ENCODE measurements around the gene HOXC4.

The HOXC4 gene

DNA sequence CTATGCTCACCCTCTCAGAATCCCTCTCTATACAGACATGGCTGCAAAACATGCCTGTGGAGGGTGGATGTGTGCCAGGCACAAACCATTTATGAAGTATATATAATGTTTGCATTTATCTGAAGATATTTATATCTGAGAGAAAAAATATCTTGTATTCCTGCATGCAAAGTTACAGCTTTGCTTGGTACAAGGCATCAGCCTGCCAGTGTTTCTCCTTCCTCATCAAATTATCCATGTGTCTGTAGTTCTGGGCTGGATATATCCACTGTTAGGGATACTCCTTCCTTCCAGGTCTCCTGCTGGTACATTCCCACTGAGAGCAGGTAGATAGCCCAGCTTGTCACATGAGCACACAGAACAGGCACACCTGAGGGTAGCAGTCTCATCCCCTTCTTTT is 12.0 kb downstream of the HOXC4 start:
- H4K91ac ChIP-seq (ENCODE audit: low read depth, low read length): no peak overlapping the region
- H3K4me1 ChIP-seq (ENCODE audit: control insufficient read depth in 1 of 2, insufficient read depth in 2 of 2, low read length in 2 of 2): peaks cover 4 to 5% of the 10 kb centered on the region in 2 experiments
- peaks cover 16% of the 10 kb centered on the region for H3K27me3 ChIP-seq (ENCODE audit: insufficient read depth, low read length)
- no peak overlapping the region for H3K9ac ChIP-seq (ENCODE audit: low read length)
- no peak overlapping the region for H3K18ac ChIP-seq (ENCODE audit: low read length)
- no peak for DNase-seq
- no peak overlapping the region for H3K14ac ChIP-seq (ENCODE audit: low read length)
- H3K4me3 ChIP-seq (ENCODE audit: low read depth, low read length): no peak overlapping the region
- no peak overlapping the region for H3K27ac ChIP-seq (ENCODE audit: low read depth, low read length)
- H3K23ac ChIP-seq (ENCODE audit: low read length): no peak overlapping the region
- no peak overlapping the region for H2AK5ac ChIP-seq (ENCODE audit: low read length)
- no peak overlapping the region for H3K4ac ChIP-seq (ENCODE audit: low read depth, low read length)
- no peak overlapping the region for H4K8ac ChIP-seq (ENCODE audit: low read depth, low read length)
- no peaks in the 10 kb centered on the region for H3K9me3 ChIP-seq (ENCODE audit: insufficient read depth, low read depth, low read length)
- H2BK120ac ChIP-seq (ENCODE audit: insufficient read depth, low read length, poor library complexity): no peak overlapping the region
- H3K36me3 ChIP-seq (ENCODE audit: control insufficient read depth in 1 of 2, insufficient read depth in 2 of 2, low read length in 2 of 2): no peaks in the 10 kb centered on the region
- H2AFZ ChIP-seq (ENCODE audit: insufficient read depth, low read length, poor library complexity): no peak overlapping the region
- no peak overlapping the region for H2BK12ac ChIP-seq (ENCODE audit: low read length)
- H4K12ac ChIP-seq (ENCODE audit: low read depth, low read length): no peak overlapping the region
- no peak overlapping the region for H2BK5ac ChIP-seq (ENCODE audit: low read depth, low read length, poor library complexity)
- H3K79me2 ChIP-seq (ENCODE audit: control insufficient read depth, insufficient read depth, low read length, poor library complexity): no peaks in the 10 kb centered on the region
- H3K79me1 ChIP-seq (ENCODE audit: low read length): no peaks in the 10 kb centered on the region
- H3K4me2 ChIP-seq (ENCODE audit: low read length): no peak overlapping the region

DNA sequence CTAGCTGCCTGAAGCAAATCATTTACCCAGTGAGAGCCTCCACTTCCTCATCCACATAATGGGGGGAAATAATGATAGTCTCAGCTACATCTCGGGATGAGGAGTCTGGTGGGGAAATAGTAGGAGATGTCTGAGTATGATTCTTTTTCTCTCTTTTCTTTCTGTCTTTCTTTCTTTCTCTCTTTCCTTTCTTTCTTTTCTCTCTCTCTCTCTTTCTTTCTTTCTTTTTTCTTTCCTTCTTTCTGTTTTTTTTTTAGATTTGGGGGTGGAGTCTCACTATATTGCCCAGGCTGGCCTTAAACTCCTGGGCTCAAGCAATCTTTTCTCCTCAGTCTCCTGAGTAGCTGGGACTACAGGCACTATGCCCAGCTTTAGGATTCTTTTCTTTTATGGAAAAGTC is 12.8 kb downstream of the HOXC4 start:
- no peak overlapping the region for H3K4ac ChIP-seq (ENCODE audit: low read depth, low read length)
- H2BK5ac ChIP-seq (ENCODE audit: low read depth, low read length, poor library complexity): no peak overlapping the region
- H3K79me1 ChIP-seq (ENCODE audit: low read length): no peaks in the 10 kb centered on the region
- no peaks in the 10 kb centered on the region for H3K79me2 ChIP-seq (ENCODE audit: control insufficient read depth, insufficient read depth, low read length, poor library complexity)
- DNase-seq: no peak
- H3K4me3 ChIP-seq (ENCODE audit: low read depth, low read length): no peak overlapping the region
- H3K4me2 ChIP-seq (ENCODE audit: low read length): no peak overlapping the region
- H3K36me3 ChIP-seq (ENCODE audit: control insufficient read depth in 1 of 2, insufficient read depth in 2 of 2, low read length in 2 of 2): no peaks in the 10 kb centered on the region
- no peak overlapping the region for H4K12ac ChIP-seq (ENCODE audit: low read depth, low read length)
- no peak overlapping the region for H2AK5ac ChIP-seq (ENCODE audit: low read length)
- no peak overlapping the region for H2BK120ac ChIP-seq (ENCODE audit: insufficient read depth, low read length, poor library complexity)
- WGBS (ENCODE audit: extremely low coverage, insufficient coverage, insufficient read length): no CpG with 5 or more reads among the region's 1 CpG
- H3K9me3 ChIP-seq (ENCODE audit: insufficient read depth, low read depth, low read length): no peaks in the 10 kb centered on the region
- no peak overlapping the region for H3K23ac ChIP-seq (ENCODE audit: low read length)
- H3K9ac ChIP-seq (ENCODE audit: low read length): no peak overlapping the region
- H4K8ac ChIP-seq (ENCODE audit: low read depth, low read length): no peak overlapping the region
- no peak overlapping the region for H3K27ac ChIP-seq (ENCODE audit: low read depth, low read length)
- H2BK12ac ChIP-seq (ENCODE audit: low read length): no peak overlapping the region
- no peak overlapping the region for H3K14ac ChIP-seq (ENCODE audit: low read length)
- peaks cover 0 to 4% of the 10 kb centered on the region in 2 experiments for H3K4me1 ChIP-seq (ENCODE audit: control insufficient read depth in 1 of 2, insufficient read depth in 2 of 2, low read length in 2 of 2)
- no peak overlapping the region for H3K18ac ChIP-seq (ENCODE audit: low read length)
- H4K91ac ChIP-seq (ENCODE audit: low read depth, low read length): no peak overlapping the region
- H3K27me3 ChIP-seq (ENCODE audit: insufficient read depth, low read length): peaks cover 13% of the 10 kb centered on the region
- no peak overlapping the region for H2AFZ ChIP-seq (ENCODE audit: insufficient read depth, low read length, poor library complexity)

DNA sequence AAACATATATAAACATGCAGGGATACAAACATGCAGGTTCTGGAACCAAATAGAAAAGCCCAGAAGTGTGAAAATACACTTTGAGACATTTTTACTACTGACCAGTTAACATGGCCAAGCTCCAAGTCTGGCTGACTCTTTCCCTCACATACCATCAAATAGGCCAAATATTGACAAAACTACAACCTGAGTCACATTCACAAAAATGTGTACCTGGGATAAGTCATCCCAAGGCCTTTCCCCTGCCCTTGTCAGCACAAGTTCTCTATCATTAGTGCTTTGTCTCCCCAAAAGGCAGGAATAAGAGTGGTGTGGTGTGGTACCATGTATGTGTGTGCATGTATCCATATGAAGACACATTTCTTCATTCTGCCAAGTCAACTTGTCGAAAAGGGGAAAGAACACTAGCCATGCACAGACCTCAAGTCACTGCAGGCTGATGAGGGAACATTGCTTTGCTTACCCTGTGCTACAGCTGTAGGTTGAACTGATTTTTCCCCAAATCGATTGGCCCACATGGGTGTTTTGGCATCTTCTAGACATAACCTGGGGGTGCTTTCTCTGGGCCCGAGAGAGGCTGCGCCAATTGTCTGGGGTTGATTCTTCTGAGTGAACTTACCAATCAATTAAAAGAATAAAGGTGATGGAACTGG is 14.9 kb downstream of the HOXC4 start:
- Histone ChIP-seq H3K27me3 (ENCODE audit: insufficient read depth, low read length) (peaks cover 6% of the 10 kb centered on the region), H4K8ac (ENCODE audit: low read depth, low read length) (no peak overlapping the region), H2BK12ac (ENCODE audit: low read length) (no peak overlapping the region), H3K4me3 (ENCODE audit: low read depth, low read length) (no peak overlapping the region), H3K27ac (ENCODE audit: low read depth, low read length) (no peak overlapping the region), H3K14ac (ENCODE audit: low read length) (no peak overlapping the region), H3K4me2 (ENCODE audit: low read length) (no peak overlapping the region), H2BK5ac (ENCODE audit: low read depth, low read length, poor library complexity) (no peak overlapping the region), H3K79me1 (ENCODE audit: low read length) (no peaks in the 10 kb centered on the region), H3K79me2 (ENCODE audit: control insufficient read depth, insufficient read depth, low read length, poor library complexity) (no peaks in the 10 kb centered on the region), H4K12ac (ENCODE audit: low read depth, low read length) (no peak overlapping the region), H4K91ac (ENCODE audit: low read depth, low read length) (no peak overlapping the region), H3K4ac (ENCODE audit: low read depth, low read length) (no peak overlapping the region), H3K23ac (ENCODE audit: low read length) (no peak overlapping the region), H3K4me1 (ENCODE audit: control insufficient read depth in 1 of 2, insufficient read depth in 2 of 2, low read length in 2 of 2) (no peaks in the 10 kb centered on the region), H3K18ac (ENCODE audit: low read length) (no peak overlapping the region), H2BK120ac (ENCODE audit: insufficient read depth, low read length, poor library complexity) (no peak overlapping the region), H2AFZ (ENCODE audit: insufficient read depth, low read length, poor library complexity) (no peak overlapping the region), H3K9me3 (ENCODE audit: insufficient read depth, low read depth, low read length) (no peaks in the 10 kb centered on the region), H3K36me3 (ENCODE audit: control insufficient read depth in 1 of 2, insufficient read depth in 2 of 2, low read length in 2 of 2) (no peaks in the 10 kb centered on the region), H3K9ac (ENCODE audit: low read length) (no peak overlapping the region), H2AK5ac (ENCODE audit: low read length) (no peak overlapping the region)
- peak in 1 of 2 donors; percentile 19 for DNase-seq
- WGBS (ENCODE audit: extremely low coverage, insufficient coverage, insufficient read length): no CpG with 5 or more reads among the region's 4 CpGs

DNA sequence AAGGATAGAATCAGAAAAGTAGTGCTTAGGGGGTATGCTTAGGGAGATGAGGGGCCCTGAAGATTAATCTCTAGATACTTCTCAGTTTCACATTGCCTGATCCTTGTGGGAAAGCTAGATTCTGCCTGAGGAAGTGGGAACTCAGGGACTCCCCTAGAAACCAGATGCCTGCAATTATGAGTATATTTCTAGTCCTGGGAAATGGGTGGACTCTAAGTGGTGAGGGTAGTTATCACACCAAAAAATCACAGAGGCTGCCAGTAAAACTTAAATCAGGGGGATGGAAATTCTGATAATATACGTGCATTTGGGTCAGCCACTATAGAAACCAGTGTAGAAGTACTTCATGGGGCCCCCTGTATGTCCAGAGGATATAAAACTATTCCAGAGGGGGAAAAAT is 18.3 kb downstream of the HOXC4 start:
- H2BK5ac ChIP-seq (ENCODE audit: low read depth, low read length, poor library complexity): no peak overlapping the region
- no peak overlapping the region for H3K4me3 ChIP-seq (ENCODE audit: low read depth, low read length)
- WGBS (ENCODE audit: extremely low coverage, insufficient coverage, insufficient read length): no CpG with 5 or more reads among the region's 1 CpG
- no peak overlapping the region for H2BK120ac ChIP-seq (ENCODE audit: insufficient read depth, low read length, poor library complexity)
- no peak overlapping the region for H3K23ac ChIP-seq (ENCODE audit: low read length)
- H4K12ac ChIP-seq (ENCODE audit: low read depth, low read length): no peak overlapping the region
- H3K36me3 ChIP-seq (ENCODE audit: control insufficient read depth in 1 of 2, insufficient read depth in 2 of 2, low read length in 2 of 2): no peaks in the 10 kb centered on the region
- peaks cover 15% of the 10 kb centered on the region for H3K27me3 ChIP-seq (ENCODE audit: insufficient read depth, low read length)
- no peak overlapping the region for H2AFZ ChIP-seq (ENCODE audit: insufficient read depth, low read length, poor library complexity)
- DNase-seq: no peak
- no peak overlapping the region for H3K9ac ChIP-seq (ENCODE audit: low read length)
- no peak overlapping the region for H2AK5ac ChIP-seq (ENCODE audit: low read length)
- H3K4me1 ChIP-seq (ENCODE audit: control insufficient read depth in 1 of 2, insufficient read depth in 2 of 2, low read length in 2 of 2): no peaks in the 10 kb centered on the region
- no peaks in the 10 kb centered on the region for H3K79me1 ChIP-seq (ENCODE audit: low read length)
- H3K4me2 ChIP-seq (ENCODE audit: low read length): no peak overlapping the region
- no peaks in the 10 kb centered on the region for H3K79me2 ChIP-seq (ENCODE audit: control insufficient read depth, insufficient read depth, low read length, poor library complexity)
- no peak overlapping the region for H3K27ac ChIP-seq (ENCODE audit: low read depth, low read length)
- no peak overlapping the region for H4K8ac ChIP-seq (ENCODE audit: low read depth, low read length)
- H3K4ac ChIP-seq (ENCODE audit: low read depth, low read length): no peak overlapping the region
- no peak overlapping the region for H2BK12ac ChIP-seq (ENCODE audit: low read length)
- no peaks in the 10 kb centered on the region for H3K9me3 ChIP-seq (ENCODE audit: insufficient read depth, low read depth, low read length)
- H3K18ac ChIP-seq (ENCODE audit: low read length): no peak overlapping the region
- no peak overlapping the region for H4K91ac ChIP-seq (ENCODE audit: low read depth, low read length)
- H3K14ac ChIP-seq (ENCODE audit: low read length): no peak overlapping the region
